Posterior vena cava (tissue), 2 donors: ENCODE results near the gene BTF3L4. TPM values are rescaled to one million over a fixed set of nuclear protein-coding genes. Genes with fewer than 3 reads are reported as not detected.
"Not testable (repeated sequence)": the region's sequence is repeated elsewhere in the genome, so short reads cannot be mapped to it uniquely, and the experiment has no call there.

Source experiments
- DNase-seq: peaks from one replicate; pipeline ENCODE4 v3.0.0-alpha.2; 2020; ENCODE audit warnings: low spot score
- intact Hi-C, 2 donors: fragments of 100-400 bp; cut with DNase I; formaldehyde crosslinking; loops; one replicate each; pipeline versions ENCODE4 v1.14.1 to v1.14.2; 2022 to 2023
- total RNA-seq, 2 donors: library from RNA; stranded (reverse); fragmentation: NEBNext Ultra II Directional; extraction: Animal tissue kit (Norgen Biotek cat#: 25700); gene quantifications; one replicate each; pipeline ENCODE4 v1.2.1, GENCODE V29; 2021
- donor health status: DM: yes; HTN: yes; CAD: no.
- donor health status: DM: yes; HTN: yes; CAD: no.

BTF3L4 gene
- total RNA-seq, 2 donors from 2014 or later: 36.6 to 41.5 TPM

DNA sequence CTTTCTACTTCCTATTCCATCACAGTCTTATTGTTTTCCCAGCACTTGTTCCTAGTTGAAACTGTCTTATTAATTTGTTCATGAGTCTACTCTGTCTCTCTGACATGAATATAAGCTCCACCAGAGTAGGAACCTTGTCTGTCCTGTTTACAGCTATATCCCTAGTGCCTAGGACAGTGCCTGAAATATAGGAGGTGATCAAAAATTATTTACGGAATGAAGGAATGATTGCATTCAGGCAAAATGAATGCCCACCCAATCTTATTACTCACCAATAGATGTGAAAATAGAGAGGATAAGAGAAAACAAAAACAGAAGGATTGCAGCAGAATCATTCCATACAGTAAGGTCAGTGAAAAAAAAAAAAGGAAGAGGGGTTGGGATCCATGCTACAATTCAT lies 2.2 kb upstream of the BTF3L4 start:
- DNase-seq: no peak
- intact Hi-C loops: no loop called here

DNA sequence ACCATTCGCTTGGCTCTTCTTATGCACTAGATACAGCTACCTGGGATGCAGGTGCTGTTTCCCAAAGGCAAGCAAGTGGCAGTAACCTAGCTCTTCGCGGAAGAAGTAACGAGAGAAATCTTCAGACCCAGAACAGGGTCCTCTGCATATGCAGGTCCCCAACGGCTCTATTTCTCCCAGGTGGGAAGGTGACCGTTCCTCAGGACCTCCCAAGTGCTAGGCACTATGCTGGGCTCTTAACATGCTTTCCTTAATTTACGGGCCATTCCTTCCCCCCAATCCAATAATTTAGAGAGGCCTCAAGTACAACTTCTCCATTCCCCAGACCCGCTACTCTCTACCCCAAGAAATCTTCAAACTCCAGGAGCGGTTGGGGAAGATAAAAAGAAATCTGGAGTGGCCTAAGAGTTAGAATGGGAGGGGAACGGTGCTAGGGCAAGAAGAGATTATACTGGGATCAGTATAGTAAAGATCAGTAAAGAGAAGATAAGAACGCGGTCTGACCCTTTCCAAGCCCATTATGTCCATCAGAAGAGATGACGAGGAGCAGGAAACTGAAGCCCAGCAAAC lies 1.5 kb upstream of the BTF3L4 start:
- intact Hi-C loops: loop anchor here in 1 of 2 donors (5.0 kb wide), 1 partner anchor 1127 kb away; no protein-coding TSS in a partner anchor
- no peak for DNase-seq

DNA sequence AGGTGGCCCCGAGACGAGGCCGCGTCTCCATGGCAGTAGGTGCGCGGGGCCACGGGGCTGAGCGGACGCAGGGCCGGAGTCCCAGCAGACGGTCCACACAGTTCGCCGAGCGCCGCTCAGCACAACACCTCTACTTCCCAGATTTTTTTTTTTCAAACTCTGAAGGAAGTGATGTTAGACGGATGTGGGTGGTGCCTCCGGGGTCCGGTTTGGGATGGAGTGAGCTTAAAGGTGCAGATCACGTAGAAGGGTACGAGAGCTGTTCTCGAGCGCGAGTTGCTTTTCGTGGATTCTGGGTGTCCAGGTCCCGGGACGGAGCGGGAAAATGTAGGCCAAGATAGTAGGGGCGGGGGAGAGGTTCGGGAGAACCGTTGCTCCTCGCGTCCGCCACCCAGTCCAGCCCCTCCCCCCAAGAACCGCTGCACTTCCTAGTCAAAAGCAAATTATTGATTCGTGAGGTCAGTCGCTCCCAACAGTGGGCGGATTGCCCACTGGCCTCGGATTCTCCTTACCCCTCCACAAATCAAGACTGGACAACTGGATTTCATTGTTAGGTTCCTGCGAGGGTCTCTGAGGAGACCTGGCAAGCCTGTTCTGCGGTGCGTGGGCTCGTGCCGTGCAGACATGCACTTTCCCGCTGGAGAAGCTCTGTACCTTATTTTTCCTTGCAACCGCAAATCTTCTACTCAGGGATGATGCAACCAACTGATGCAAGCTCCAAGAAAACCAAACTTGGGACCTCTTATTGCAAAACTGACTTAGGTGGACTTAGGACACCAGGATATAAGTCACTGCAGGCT lies 829 bp upstream of the BTF3L4 start, which contains the start of gene TXNDC12:
Gene TXNDC12 (minus strand): TSS at position 126 of the 800 bp plus-strand sequence. CDS start 95 bp downstream, at position 31.
- intact Hi-C loops: loop anchor here in 1 of 2 donors (5.0 kb wide), 1 partner anchor 1128 kb away; no protein-coding TSS in a partner anchor
- peak; percentile 93 for DNase-seq

DNA sequence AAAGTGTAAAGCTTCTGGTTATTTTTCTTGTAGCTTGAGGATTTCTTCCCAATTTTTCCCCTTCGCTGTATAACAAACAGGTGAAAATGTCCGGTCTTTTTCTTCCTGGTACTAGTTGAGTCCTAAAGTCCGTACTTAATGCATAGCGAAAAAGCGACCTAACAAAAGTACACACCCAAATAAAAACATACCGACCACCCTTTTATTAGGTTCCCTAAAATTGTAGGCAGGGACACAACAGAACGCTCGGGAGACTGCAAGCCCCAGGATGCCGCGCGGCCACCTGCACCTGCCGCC lies 281 bp upstream of the BTF3L4 start:
- intact Hi-C loops: loop anchor here in 1 of 2 donors (5.0 kb wide), 1 partner anchor 1129 kb away; no protein-coding TSS in a partner anchor

DNA sequence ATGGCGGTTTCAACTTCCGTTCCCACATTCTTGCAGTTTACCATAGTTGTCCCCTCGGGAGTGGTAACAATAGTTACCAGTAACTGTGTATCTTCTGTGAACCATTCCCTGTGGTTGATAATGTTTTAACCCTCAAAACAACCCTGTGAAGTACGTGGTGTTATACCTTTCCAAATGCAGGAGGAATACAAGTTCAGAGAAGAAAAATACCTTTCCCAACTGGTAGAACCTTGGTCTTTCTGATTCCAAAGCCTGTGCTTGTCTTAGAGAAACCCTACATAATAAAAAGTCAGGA lies 789 bp downstream of the BTF3L4 start:
- intact Hi-C loops: loop anchor here in 1 of 2 donors (5.0 kb wide), 1 partner anchor 1130 kb away; no protein-coding TSS in a partner anchor

More for the DNA sequence above, 281 bp upstream of the BTF3L4 start:
- DNase-seq: no peak

DNA sequence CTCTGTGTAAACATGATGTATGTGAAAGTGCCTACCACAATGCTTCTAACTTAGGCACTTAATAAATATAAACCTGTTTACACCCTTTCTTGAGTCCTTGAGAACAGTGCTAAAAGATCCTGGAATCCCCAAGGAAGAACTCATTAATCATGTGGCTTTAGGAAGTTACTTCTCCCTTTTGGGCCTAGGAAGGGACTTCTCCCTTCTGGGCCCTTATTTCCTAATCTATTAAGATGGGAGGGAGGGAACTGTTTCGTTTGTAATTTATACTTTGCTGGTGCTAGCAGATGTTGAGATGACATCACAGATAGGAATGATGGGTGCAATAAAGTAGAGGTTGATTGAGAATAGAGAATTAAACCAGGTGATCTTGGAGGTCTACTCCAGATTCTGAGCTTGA lies 1.2 kb downstream of the BTF3L4 start:
- intact Hi-C loops: loop anchor here in 1 of 2 donors (5.0 kb wide), 1 partner anchor 1130 kb away; no protein-coding TSS in a partner anchor
- no peak for DNase-seq

More for the DNA sequence above, 789 bp downstream of the BTF3L4 start:
- no peak for DNase-seq

DNA sequence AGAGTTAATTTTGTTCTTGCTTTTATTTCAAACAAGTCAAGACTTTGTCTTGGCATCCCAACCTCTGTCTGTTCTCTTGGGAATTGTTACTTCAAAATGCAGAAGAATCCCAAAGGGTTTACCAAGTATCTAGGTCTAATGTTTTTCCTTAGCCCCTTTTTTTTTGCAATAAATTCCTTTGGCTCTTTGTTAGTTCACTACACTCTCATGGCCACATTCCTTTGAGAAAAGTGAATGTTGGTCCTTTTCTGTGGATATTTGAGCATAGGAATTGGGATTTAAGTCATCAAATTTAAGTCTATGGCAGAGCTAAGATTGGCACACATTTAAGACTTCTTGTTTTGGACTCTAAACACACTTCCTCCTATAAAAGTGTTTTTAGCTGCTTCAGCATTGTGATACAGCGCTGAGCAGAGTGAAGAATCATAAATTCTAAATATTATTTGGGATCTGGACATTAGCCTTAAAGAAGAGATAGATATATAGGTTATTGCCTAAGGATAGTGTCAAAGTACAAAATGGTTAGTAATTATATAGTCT lies 1.9 kb downstream of the BTF3L4 start:
- intact Hi-C loops: loop anchor here in 1 of 2 donors (5.0 kb wide), 1 partner anchor 1131 kb away; no protein-coding TSS in a partner anchor
- no peak for DNase-seq

DNA sequence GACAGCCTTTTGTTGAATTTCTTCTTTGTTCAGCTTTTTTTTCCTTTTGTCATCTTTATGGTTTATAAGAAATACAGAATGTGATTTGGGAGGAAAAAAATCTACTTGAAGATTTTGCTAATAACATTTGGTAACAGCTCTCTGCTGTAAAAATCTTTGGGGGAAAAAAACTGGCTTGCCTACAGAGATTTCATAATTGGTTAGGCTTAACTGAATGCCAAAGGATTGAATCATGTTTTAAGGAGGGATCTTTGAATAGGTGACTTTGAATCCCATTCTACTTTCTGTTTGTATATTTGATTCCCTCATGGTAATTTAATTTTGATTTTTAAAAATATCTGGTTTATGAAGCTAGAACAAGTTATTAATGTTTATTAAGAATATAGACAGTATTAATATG lies 3.2 kb downstream of the BTF3L4 start:
- no peak for DNase-seq
- intact Hi-C loops: loop anchor here in 1 of 2 donors (5.0 kb wide), 1 partner anchor 1132 kb away; no protein-coding TSS in a partner anchor

DNA sequence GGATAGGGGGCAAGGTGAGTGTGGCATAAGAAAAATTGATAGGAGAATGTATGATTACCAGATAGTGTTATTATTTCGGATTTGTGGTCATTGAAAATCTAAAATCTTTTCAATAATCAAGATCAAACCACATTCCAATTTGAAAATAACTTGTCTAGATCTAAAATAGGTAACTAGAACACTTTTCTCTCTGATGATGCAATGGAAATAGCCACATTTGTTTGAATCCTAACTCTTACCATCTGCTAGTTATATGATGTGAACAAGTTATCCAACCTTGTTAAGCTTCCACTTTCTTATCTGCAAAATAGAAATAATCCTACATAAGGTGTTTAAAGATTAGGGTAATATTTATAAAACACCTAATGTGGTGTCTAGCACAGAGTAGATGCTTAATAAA lies 3.8 kb downstream of the BTF3L4 start:
- no peak for DNase-seq
- intact Hi-C loops: loop anchor here in 1 of 2 donors (5.0 kb wide), 1 partner anchor 1133 kb away; no protein-coding TSS in a partner anchor

DNA sequence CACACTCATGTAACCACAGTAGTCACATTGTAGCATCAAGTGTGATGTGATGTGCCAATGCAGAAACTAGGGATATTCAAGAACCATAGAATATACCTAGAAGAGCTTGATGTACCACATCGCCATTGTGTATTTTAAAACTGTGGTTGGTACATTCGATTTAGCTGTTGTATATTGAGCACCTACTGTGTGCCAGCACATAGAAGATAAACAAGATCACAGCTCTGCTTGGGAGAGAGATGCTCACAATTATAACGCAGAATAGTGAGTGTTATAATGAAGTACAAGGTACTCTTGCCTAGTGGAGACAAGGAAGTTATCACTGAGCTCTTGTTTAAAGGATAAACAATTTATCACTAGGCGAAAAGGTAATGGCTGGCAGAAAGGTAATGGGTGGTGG lies 4.7 kb downstream of the BTF3L4 start:
- no peak for DNase-seq
- intact Hi-C loops: no loop called here

DNA sequence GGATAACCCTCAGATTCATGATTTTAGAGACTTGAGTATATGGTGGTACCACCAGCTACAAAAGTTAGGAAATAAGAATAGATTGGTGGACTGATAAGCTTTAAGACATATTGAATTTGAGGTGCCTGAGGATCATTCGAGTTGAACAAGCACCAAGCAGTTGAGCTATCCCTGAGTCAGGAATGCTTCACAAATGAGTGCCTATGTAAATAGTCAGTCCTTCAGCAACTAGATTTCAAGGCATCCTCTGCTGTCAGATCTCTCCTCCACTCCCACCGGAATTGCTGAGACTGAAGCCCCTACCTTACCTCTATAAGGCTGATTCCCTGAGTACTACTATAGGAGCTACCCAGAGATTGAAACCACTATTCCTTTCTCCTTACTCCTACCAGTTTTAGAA lies 7.1 kb downstream of the BTF3L4 start:
- intact Hi-C loops: no loop called here
- DNase-seq: no peak

DNA sequence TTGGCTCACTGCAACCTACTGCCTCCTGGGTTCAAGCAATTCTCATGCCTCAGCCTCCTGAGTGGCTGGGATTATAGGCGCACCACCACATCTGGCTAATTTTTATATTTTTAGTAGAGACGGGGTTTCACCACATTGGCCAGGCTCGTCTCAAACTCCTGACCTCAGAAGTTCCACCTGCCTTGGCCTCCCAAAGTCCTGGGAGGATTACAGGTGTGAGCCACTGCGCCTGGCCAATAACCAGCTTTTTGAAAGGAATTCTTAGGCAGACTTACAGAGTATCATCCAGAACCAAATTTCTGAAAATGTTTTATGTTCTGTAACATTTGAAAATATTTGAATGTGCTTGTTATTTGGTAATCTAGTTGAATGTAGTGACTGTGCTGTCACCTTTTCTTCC lies 14.6 kb downstream of the BTF3L4 start:
- intact Hi-C loops: loop anchor here in 1 of 2 donors (5.0 kb wide), 1 partner anchor 972 kb away; no protein-coding TSS in a partner anchor
- no peak for DNase-seq

DNA sequence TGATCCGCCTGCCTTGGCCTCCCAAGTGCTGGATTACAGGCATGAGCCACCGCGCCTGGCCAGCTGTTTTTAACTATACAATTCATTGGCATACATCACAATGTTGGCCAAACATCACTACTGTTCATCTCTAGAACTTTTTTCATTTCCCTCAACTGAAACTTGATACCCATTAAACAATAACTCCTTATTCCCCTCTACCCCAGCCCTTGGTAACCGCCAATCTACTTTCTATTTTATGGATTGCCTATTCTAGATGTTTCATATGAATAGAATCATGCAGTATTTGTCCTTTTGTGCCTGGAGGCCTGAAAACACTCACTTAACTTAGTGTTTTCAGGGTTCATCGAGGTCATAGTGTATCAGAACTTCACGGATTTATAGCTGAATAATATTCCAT lies 16.2 kb downstream of the BTF3L4 start:
- DNase-seq: no peak
- intact Hi-C loops: loop anchor here in 1 of 2 donors (5.0 kb wide), 1 partner anchor 970 kb away; no protein-coding TSS in a partner anchor

DNA sequence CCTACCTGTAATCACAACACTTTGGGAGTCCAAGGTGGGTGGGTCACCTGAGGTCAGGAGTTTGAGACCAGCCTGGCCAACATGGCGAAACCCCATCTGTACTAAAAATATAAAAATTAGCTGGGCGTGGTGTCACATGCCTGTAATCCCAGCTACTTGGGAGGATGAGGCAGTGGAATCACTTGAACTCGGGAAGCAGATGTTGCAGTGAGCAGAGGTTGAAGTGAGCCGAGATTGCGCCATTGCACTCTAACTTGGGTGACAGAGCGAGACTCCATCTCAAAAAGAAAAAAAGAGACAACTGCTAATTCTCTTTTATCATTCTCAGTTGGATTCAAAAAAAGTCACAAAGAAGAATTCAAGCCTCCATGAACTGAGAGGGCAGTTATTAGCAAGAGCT lies 21.2 kb downstream of the BTF3L4 start:
- DNase-seq, intact Hi-C loops: not testable (repeated sequence)

DNA sequence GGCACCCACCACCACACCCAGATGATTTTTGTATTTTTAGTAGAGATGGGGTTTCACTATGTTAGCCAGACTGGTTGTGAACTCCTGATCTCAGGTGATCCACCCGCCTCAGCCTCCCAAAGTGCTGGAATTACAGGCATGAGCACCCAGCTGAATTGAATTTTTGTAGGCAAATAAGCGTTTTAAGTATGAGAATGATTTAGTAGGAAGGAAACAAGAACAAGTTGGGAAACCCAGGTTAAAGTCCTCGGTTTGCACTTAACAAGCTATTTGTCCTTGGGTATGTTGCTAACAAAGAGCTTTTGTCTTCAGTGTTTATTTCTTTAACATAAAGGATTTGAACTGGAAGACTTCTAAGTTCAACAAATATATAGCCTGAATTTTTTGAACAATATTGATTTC lies 23.9 kb downstream of the BTF3L4 start:
- intact Hi-C loops: no loop called here
- DNase-seq: no peak

DNA sequence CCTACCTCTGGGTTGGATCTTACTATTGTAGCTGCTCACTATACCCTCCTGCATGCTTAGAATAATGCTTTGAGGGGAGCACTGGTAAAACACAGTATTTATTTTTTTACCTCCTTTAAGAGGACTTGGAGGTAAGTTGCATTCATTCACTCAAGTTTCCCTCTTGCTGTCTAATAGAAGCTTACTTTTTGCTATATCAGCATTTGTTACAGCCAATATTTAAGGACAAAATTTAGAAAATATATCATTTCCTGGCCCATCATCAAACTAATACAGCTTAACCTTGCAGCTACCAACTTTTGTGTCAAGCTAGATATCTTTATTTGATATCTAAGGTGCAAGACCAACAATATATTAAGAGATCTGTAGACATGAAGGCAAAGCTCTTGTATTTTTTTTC lies 31.8 kb downstream of the BTF3L4 start:
- DNase-seq, intact Hi-C loops: not testable (repeated sequence)

DNA sequence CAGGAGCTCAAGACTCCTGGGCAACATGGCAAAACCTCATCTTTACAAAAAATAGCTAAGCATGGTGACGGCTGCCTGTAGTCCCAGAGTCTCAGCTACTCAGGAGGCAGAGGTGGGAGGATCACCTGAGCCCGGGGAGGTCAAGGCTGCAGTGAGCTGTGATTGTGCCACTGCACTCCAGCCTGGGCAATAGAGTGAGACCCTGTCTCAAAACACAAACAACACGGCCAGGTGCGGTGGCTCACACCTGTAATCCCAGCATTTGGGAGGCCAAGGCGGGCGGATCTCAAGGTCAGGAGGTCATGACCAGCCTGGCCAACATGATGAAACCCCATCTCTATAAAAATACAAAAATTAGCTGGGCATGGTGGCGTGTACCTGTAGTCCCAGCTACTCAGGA lies 38.2 kb downstream of the BTF3L4 start:
- intact Hi-C loops: loop anchor here in 1 of 2 donors (2.0 kb wide), 1 partner anchor 129 kb away; no protein-coding TSS in a partner anchor
- DNase-seq: not testable (repeated sequence)

DNA sequence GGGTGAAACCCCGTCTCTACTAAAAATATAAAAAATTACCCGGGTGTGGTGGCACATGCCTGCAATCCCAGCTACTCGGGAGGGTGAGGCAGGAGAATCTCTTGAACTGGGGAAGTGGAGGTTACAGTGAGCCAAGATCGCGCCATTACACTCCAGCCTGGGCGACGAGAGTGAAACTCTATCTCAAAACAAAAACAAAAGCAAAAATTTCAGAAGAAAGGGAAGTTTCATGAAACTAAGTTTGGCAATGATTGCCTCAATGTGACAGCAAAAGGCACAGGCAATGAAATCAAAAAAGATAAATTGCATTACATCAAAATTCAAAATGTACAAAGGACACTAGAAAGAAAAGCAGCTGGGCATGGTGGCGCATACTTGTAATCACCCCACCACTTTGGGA lies 40.1 kb downstream of the BTF3L4 start:
- no peak for DNase-seq
- intact Hi-C loops: no loop called here

DNA sequence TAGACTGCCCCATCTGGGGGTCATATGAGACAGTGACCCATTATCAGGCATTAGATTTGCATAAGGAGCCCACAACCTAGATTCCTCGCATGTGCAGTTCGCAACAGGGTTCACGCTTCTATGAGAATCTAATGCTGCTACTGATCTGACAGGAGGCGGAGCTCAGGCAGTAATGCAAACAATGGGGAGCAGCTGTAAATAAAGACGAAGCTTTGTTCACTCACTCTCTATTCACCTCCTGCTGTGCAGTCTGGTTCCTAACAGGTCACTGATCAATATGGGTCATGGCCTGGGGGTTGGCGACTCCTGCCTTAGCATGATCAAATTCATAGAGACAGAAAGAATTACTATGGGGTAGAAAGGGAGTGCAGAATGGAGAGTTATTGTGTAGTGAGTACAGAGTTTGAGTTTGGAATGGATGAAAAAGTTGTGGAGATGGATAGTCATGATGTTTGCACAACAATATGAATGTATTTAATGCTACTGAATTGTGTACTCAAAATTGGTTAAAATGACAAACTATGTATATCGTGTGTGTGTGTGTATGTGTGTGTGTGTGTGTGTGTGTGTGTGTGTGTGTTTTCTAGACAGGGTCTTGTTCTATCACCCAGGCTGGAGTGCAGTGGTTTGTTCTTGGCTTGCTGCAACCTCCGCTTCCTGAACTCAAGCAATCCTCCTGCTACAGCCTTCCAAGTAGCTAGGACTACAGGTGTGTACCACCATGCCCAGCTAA lies 42.2 kb downstream of the BTF3L4 start:
- intact Hi-C loops: no loop called here
- no peak for DNase-seq
